ENCODE data around the gene GRAP. TPM values are rescaled to one million over a fixed set of nuclear protein-coding genes. Genes with fewer than 3 reads are reported as not detected.
A peak's percentile ranks its signal among the peaks of the same experiment; 100 is the strongest.

GRAP gene
- total and polyA plus RNA-seq, 2 donors (not counting 3 experiments of a cell fraction or from before 2014, with no cell fraction given): 32.1 to 43.6 TPM

GRCh38 chr17:19019041-19019941 is 27.5 kb downstream of the GRAP start:
- POLR2A ChIA-PET: no interaction called here
- CTCF ChIA-PET: interaction anchor here (1.6 kb wide), 1 partner anchor 58 kb away, joined by 10 read pairs; no protein-coding TSS in a partner anchor
- BruUV-seq (replicated peaks): no TSS peak
- peak; percentile 37 for TF ChIP-seq POLR2AphosphoS5 (IDR thresholded peaks at IDR 0.05; ENCODE audit: insufficient read depth, low read depth, low read length)
- no peak for TF ChIP-seq EZH2 (IDR thresholded peaks at IDR 0.05; ENCODE audit: borderline replicate concordance, low read depth, low read length, severe bottlenecking)
- TF ChIP-seq, protein P1, sequence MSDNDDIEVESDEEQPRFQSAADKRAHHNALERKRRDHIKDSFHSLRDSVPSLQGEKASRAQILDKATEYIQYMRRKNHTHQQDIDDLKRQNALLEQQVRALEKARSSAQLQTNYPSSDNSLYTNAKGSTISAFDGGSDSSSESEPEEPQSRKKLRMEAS (IDR thresholded peaks at IDR 0.05; ENCODE audit: insufficient read depth, insufficient read length): no peak
- peak; percentile 33 for TF ChIP-seq POLR2A (IDR thresholded peaks at IDR 0.05; ENCODE audit: low read depth, low read length)
- no peaks in the 10 kb centered on the region for H3K9me3 ChIP-seq (replicated peaks; ENCODE audit: control insufficient read depth, insufficient read depth, low read length)
- H3K4me2 ChIP-seq (ENCODE audit: insufficient read depth, low read length): no peak overlapping the region
- H3K9me1 ChIP-seq (replicated peaks; ENCODE audit: control insufficient read depth, extremely low read depth, insufficient read depth, low read length): no peaks in the 10 kb centered on the region
- H3K36me3 ChIP-seq (ENCODE audit: control insufficient read depth in 2 of 2, extremely low read depth in 1 of 2, insufficient read depth in 2 of 2, low read length in 2 of 2): peaks cover 4 to 17% of the 10 kb centered on the region in 2 experiments
- no peaks in the 10 kb centered on the region for H3K4me1 ChIP-seq (ENCODE audit: control insufficient read depth, extremely low read depth, insufficient read depth, low read length)
- DNase-seq (ENCODE audit: low read depth, low spot score) (no peak), FAIRE-seq (no peak)
- dilution Hi-C loops (cut with MboI; ENCODE audit: extremely low pct_ligation_motif_present, low sequenced_read_pairs) (no loop called here), intact Hi-C loops (cut with micrococcal nuclease) (no loop called here)
- no peak overlapping the region for H3K9ac ChIP-seq (replicated peaks; ENCODE audit: extremely low read depth, insufficient read depth, low read length)
- no peaks in the 10 kb centered on the region for H3K79me2 ChIP-seq (ENCODE audit: control insufficient read depth, insufficient read depth, low read length)
- no peak overlapping the region for H3K4me3 ChIP-seq (replicated peaks in 1 of 3; ENCODE audit: insufficient read depth in 1 of 3, low read depth in 1 of 3, low read length in 3 of 3)
- H2AFZ ChIP-seq (ENCODE audit: low read depth, low read length): no peak overlapping the region
- H3K27ac ChIP-seq (ENCODE audit: insufficient read depth, low read depth, low read length): no peak overlapping the region
- no peaks in the 10 kb centered on the region for H4K20me1 ChIP-seq (replicated peaks; ENCODE audit: control insufficient read depth, extremely low read depth, insufficient read depth, low read length)
- no peaks in the 10 kb centered on the region for H3K27me3 ChIP-seq (ENCODE audit: control insufficient read depth in 2 of 2, insufficient read depth in 2 of 2, low read length in 2 of 2)

GRCh38 chr17:19018600-19018950 is 28.2 kb downstream of the GRAP start:
- Histone ChIP-seq H2AFZ (ENCODE audit: low read depth, low read length) (no peak overlapping the region), H4K20me1 (replicated peaks; ENCODE audit: control insufficient read depth, extremely low read depth, insufficient read depth, low read length) (no peaks in the 10 kb centered on the region), H3K9me1 (replicated peaks; ENCODE audit: control insufficient read depth, extremely low read depth, insufficient read depth, low read length) (no peaks in the 10 kb centered on the region), H3K9me3 (replicated peaks; ENCODE audit: control insufficient read depth, insufficient read depth, low read length) (no peaks in the 10 kb centered on the region), H3K4me3 (replicated peaks in 1 of 3; ENCODE audit: insufficient read depth in 1 of 3, low read depth in 1 of 3, low read length in 3 of 3) (no peak overlapping the region), H3K9ac (replicated peaks; ENCODE audit: extremely low read depth, insufficient read depth, low read length) (no peak overlapping the region), H3K4me1 (ENCODE audit: control insufficient read depth, extremely low read depth, insufficient read depth, low read length) (no peaks in the 10 kb centered on the region), H3K36me3 (ENCODE audit: control insufficient read depth in 2 of 2, extremely low read depth in 1 of 2, insufficient read depth in 2 of 2, low read length in 2 of 2) (peaks cover 0 to 11% of the 10 kb centered on the region in 2 experiments), H3K27me3 (ENCODE audit: control insufficient read depth in 2 of 2, insufficient read depth in 2 of 2, low read length in 2 of 2) (no peaks in the 10 kb centered on the region), H3K4me2 (ENCODE audit: insufficient read depth, low read length) (no peak overlapping the region), H3K79me2 (ENCODE audit: control insufficient read depth, insufficient read depth, low read length) (no peaks in the 10 kb centered on the region), H3K27ac (ENCODE audit: insufficient read depth, low read depth, low read length) (no peak overlapping the region)
- FAIRE-seq (no peak), DNase-seq (ENCODE audit: low read depth, low spot score) (no peak)
- dilution Hi-C loops (cut with MboI; ENCODE audit: extremely low pct_ligation_motif_present, low sequenced_read_pairs): no loop called here
- TF ChIP-seq CTCF (IDR thresholded peaks at IDR 0.05; ENCODE audit: extremely low read depth in 1 of 2, insufficient read depth in 1 of 2, low read depth in 1 of 2, low read length in 2 of 2) (no peak), EZH2 (IDR thresholded peaks at IDR 0.05; ENCODE audit: borderline replicate concordance, low read depth, low read length, severe bottlenecking) (no peak), GATA2 (IDR thresholded peaks at IDR 0.05; ENCODE audit: insufficient read depth, insufficient read length, low read depth, low read length) (no peak), MYC (IDR thresholded peaks at IDR 0.05; ENCODE audit: low read depth, low read length) (no peak), FOS (IDR thresholded peaks at IDR 0.05; ENCODE audit: borderline replicate concordance, insufficient read depth, low read length) (no peak), POLR2A (IDR thresholded peaks at IDR 0.05; ENCODE audit: low read depth, low read length) (no peak), JUN (IDR thresholded peaks at IDR 0.05; ENCODE audit: borderline replicate concordance, insufficient read depth, insufficient read length, low read depth) (no peak), POLR2AphosphoS5 (IDR thresholded peaks at IDR 0.05; ENCODE audit: insufficient read depth, low read depth, low read length) (no peak)
- TF ChIP-seq, protein P1 (IDR thresholded peaks at IDR 0.05; ENCODE audit: insufficient read depth, insufficient read length): no peak
- BruUV-seq (replicated peaks): TSS peak; percentile 36
- ChIA-PET POLR2A (no interaction called here), CTCF (interaction anchor here (1.6 kb wide), 1 partner anchor 58 kb away, joined by 10 read pairs; no protein-coding TSS in a partner anchor)
- intact Hi-C loops (cut with micrococcal nuclease): no loop called here
